Measurements from ENCODE around the gene ZKSCAN4.

ZKSCAN4 gene

DNA sequence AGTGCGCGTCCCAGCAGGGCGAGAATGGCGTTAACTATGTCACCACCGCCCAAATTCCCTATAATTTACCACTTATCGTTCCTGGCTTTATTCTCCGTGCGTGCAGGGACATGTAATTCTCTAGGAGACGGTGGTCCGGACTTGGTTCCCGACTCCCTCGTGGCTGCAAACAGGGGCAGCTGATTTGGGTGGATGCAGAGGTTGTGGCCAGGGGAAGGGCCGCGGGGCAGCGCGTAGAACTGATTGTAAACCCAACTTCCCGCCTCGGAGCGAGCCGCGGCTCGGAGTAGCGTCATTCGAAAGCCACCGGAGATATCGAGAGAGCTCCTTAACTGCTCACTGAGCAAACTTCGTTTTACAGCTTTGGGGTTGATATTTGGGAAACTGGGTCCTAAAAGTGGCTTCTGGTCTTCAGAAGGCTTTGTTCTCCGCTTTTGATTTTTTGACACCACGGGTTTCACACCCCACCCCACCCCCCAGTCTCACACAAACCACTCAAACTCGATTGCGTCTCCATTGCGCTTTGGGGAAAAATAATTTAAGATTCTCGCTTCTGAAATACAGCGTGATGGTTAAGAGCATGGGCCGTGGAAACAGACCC is 44.5 kb downstream of the ZKSCAN4 start:
- peak; percentile 48 for DNase-seq

DNA sequence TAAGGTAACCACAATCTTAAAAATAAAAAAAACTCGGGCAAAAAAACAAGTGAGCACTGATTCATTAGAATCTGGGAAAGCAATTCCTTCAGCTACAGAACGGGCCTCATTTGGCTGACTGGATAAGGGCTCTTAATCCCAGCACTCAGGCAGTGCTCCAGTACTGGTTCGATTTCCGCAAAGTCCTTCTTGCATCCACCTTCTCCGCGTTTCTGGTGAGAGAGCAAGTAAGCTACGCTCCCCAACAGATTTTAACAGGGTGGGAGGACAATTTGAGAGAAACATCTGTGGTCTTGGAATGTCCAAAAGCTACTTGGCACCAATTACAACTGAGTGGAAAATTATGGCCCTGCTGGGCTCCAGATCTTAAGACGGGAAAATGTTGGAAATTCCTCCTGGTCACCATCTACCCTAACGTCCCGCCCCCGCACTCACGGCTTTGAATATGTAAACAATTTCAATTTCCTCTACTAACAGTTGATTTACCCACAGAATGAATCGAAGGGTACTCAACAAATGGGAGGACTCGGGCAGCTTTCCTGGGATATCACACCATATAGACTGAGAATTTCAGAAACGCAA is 45.0 kb downstream of the ZKSCAN4 start:
- no peak for DNase-seq

DNA sequence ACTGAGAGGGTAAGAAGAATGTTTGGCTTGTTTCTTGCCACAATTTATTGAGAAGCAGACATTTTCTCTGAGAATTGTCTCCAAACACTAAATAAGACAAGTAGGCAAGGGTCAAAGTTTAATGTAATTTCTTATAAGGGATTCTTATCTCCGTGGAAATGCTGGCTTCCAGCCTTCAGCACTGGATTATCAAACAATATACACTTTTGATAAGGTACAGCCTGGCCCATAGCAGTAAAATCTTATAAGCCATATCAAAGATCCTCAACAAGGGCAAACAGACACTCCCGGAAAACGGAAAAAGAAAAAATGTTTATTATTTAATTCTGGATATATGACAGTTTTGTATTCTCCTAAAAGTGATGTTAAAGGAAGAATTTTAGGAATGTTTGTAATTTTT is 45.5 kb downstream of the ZKSCAN4 start:
- DNase-seq, result no peak

DNA sequence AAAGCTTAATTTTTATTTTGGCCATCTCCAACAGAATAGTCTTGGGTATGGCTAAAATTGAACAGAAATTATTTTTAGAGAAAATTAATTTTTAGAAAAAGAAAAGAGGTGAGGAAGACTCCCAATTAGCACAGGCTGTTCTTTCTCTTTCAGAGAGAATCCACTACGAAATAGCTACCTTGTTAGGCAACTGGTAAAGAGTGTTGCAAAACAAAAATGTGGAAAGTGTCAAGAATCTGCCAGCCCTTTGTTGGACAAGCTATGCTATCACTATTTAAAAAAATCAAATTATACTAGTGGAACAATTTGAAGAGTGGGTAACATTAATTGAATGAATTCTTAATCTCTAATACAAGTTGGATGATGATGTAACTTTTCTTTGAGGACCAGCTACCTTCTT is 46.2 kb downstream of the ZKSCAN4 start:
- no peak for DNase-seq

DNA sequence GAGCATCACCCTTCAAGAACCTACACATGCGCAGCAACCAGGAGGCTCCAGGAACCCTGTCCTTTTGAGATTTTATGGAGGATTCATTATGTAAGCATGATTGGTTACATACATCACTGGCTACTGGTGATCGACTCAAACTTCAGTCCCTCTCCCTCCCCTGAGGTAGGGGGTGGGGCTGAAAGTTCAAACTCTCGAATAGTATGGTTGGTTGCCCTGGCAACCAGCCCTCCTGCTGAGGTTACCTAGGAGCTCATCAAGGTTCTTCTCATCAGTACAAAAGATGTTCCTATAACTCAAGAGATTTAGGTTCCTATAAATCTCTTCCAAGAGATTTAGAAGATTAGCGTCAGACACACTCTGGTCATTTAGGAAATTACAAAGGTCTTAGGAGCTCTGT is 48.9 kb downstream of the ZKSCAN4 start:
- DNase-seq, result no peak

DNA sequence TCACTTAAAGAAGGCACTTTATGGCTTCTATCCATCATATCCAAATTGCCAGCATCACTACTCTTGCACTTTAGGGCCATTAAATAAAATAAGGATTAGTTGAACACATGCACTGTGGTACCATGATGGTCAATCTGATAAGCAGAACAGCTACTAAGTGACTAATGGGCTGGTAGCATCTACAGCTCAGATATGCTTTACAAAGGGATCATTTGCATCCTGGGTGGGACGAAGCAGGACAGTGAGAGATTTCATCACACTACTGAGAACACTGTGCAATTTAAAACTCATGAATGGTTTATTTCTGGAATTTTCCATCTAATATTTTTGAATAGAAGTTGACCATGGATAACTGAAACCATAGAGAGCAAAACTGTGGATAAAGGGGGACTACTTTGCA is 52.0 kb downstream of the ZKSCAN4 start:
- no peak for DNase-seq
